Uterus (tissue), 2 donors: ENCODE measurements around the gene AKAP12.
"Not testable (repeated sequence)": the region's sequence is repeated elsewhere in the genome, so short reads cannot be mapped to it uniquely, and the experiment has no call there.

Source experiments
- CTCF ChIP-seq, 4 experiments: fragments of 200-600 bp in 2 of 4; fragments of 450-650 bp in 2 of 4; sonication (generic) in 2 of 4; IDR thresholded peaks; one replicate each; pipeline ENCODE4 v1.5.1; 2016 to 2019; ENCODE audit warnings: antibody characterized with exemption in 4 of 4, mild to moderate bottlenecking in 2 of 4, moderate library complexity in 1 of 4
- POLR2A ChIP-seq, 2 donors: fragments of 450-650 bp; IDR thresholded peaks; one replicate each; pipeline ENCODE4 v1.6.1; 2016; ENCODE audit warnings: antibody characterized with exemption in 2 of 2, mild to moderate bottlenecking in 1 of 2, moderate library complexity in 1 of 2

- not testable (repeated sequence) for TF ChIP-seq POLR2A, CTCF (IDR thresholded peaks at IDR 0.05)
These were observed 103.0 kb downstream of the AKAP12 start for GRCh38 chr6:151342750-151343149.
